IMR-90 (cell line): ENCODE data around the gene SLC4A9. TPM values are rescaled to one million over a fixed set of nuclear protein-coding genes. Genes with fewer than 3 reads are reported as not detected.

Experiments
- ATAC-seq: fragments of 200-7000 bp; cut with Tn5 transposase; 2 replicates; pipeline ENCODE4 v1.9.1; 2020; ENCODE audit warnings: low read depth, mild to moderate bottlenecking, moderate library complexity
- BruUV-seq: library from RNA; stranded (reverse); fragments of 400-500 nt; replicated peaks from 2 replicates; lab custom pipeline; 2021; lab: Mats Ljungman, UMichigan
- CTCF ChIA-PET: fragments of 300-600 bp; formaldehyde crosslinking; extraction: SDS; loops from one replicate; lab custom pipeline; 2021; ENCODE audit warnings: antibody characterized with exemption; lab: Yijun Ruan, JAX
- POLR2A ChIA-PET: fragments of 300-600 bp; sonication (Branson Sonifier 250); formaldehyde crosslinking; loops from one replicate; lab custom pipeline; 2022; ENCODE audit warnings: antibody characterized with exemption; ENCODE audit not compliant: unreplicated experiment; lab: Charles Lee
- DNase-seq: peaks from one replicate; pipeline ENCODE4 v3.0.0; 2013
- H2AFZ ChIP-seq: replicated peaks from 2 replicates; pipeline ENCODE3; 2013; ENCODE audit warnings: low read length, mild to moderate bottlenecking; ENCODE audit not compliant: poor library complexity
- H2AK5ac ChIP-seq: 2 replicates; pipeline ENCODE4 v1.6.1; 2013; ENCODE audit warnings: low read depth, low read length, inconsistent platforms
- H2AK9ac ChIP-seq: replicated peaks from 2 replicates; pipeline ENCODE3; 2013; ENCODE audit warnings: mild to moderate bottlenecking, low read depth, low read length, moderate library complexity; ENCODE audit not compliant: poor library complexity
- H2BK120ac ChIP-seq: 2 replicates; pipeline ENCODE4 v1.6.1; 2013; ENCODE audit warnings: low read depth, low read length, inconsistent platforms
- H2BK15ac ChIP-seq: 3 replicates; pipeline ENCODE4 v1.6.1; 2013; ENCODE audit warnings: low read depth, low read length, inconsistent platforms
- H2BK20ac ChIP-seq: 2 replicates; pipeline ENCODE4 v1.6.1; 2013; ENCODE audit warnings: low read depth, mild to moderate bottlenecking, inconsistent platforms, low read length, moderate library complexity
- H2BK5ac ChIP-seq: 2 replicates; pipeline ENCODE4 v1.6.1; 2013; ENCODE audit warnings: mild to moderate bottlenecking, low read depth, low read length, inconsistent platforms; ENCODE audit not compliant: poor library complexity, severe bottlenecking
- H3K14ac ChIP-seq: replicated peaks from 2 replicates; pipeline ENCODE4 v1.6.1; 2013; ENCODE audit warnings: low read depth, low read length, inconsistent platforms
- H3K18ac ChIP-seq: 2 replicates; pipeline ENCODE4 v1.6.1; 2013; ENCODE audit warnings: low read depth, low read length, control low read depth
- H3K23ac ChIP-seq: 2 replicates; pipeline ENCODE4 v1.6.1; 2013; ENCODE audit warnings: low read depth, low read length, inconsistent platforms
- H3K27ac ChIP-seq: 2 replicates; pipeline ENCODE4 v1.5.1; 2013; ENCODE audit warnings: mild to moderate bottlenecking, control low read depth, low read length; ENCODE audit not compliant: insufficient read depth
- H3K27me3 ChIP-seq: 2 replicates; pipeline ENCODE4 v1.6.1; 2013; ENCODE audit warnings: low read length; ENCODE audit not compliant: control insufficient read depth, insufficient read depth
- H3K36me3 ChIP-seq: 2 replicates; pipeline ENCODE4 v1.6.1; 2013; ENCODE audit warnings: low read length, mixed read lengths; ENCODE audit not compliant: control insufficient read depth, insufficient read depth
- H3K4ac ChIP-seq: 2 replicates; pipeline ENCODE4 v1.6.1; 2013; ENCODE audit warnings: low read depth, low read length, inconsistent platforms
- H3K4me1 ChIP-seq: 2 replicates; pipeline ENCODE4 v1.6.1; 2013; ENCODE audit warnings: low read length, mixed read lengths; ENCODE audit not compliant: control insufficient read depth, insufficient read depth
- H3K4me2 ChIP-seq: 2 replicates; pipeline ENCODE4 v1.6.1; 2013; ENCODE audit warnings: low read depth, mild to moderate bottlenecking, control low read depth, low read length, moderate library complexity
- H3K4me3 ChIP-seq: 2 replicates; pipeline ENCODE4 v1.5.1; 2013; ENCODE audit warnings: low read depth, mild to moderate bottlenecking, control low read depth, low read length, moderate library complexity; ENCODE audit not compliant: insufficient read depth
- H3K56ac ChIP-seq: 2 replicates; pipeline ENCODE4 v1.6.1; 2013; ENCODE audit warnings: low read length, inconsistent platforms; ENCODE audit not compliant: insufficient read depth; ENCODE audit errors: extremely low read depth
- H3K79me1 ChIP-seq, 2 experiments: 2 replicates each; pipeline ENCODE4 v1.6.1; 2013; ENCODE audit warnings: low read length in 2 of 2, inconsistent platforms in 1 of 2, low read depth in 1 of 2
- H3K9ac ChIP-seq: 2 replicates; pipeline ENCODE4 v1.6.1; 2013; ENCODE audit warnings: low read depth, low read length, control low read depth
- H3K9me1 ChIP-seq: 2 replicates; pipeline ENCODE4 v1.6.1; 2013; ENCODE audit warnings: low read length, inconsistent platforms; ENCODE audit not compliant: insufficient read depth
- H3K9me3 ChIP-seq: 2 replicates; pipeline ENCODE4 v1.6.1; 2013; ENCODE audit warnings: low read length; ENCODE audit not compliant: control insufficient read depth, insufficient read depth
- H4K20me1 ChIP-seq: 2 replicates; pipeline ENCODE4 v1.6.1; 2013; ENCODE audit warnings: low read length, inconsistent platforms; ENCODE audit not compliant: insufficient read depth
- H4K5ac ChIP-seq: 2 replicates; pipeline ENCODE4 v1.6.1; 2013; ENCODE audit warnings: mild to moderate bottlenecking, low read depth, low read length, control low read depth
- H4K8ac ChIP-seq, 2 experiments: 2 replicates each; pipeline ENCODE4 v1.6.1; 2013; ENCODE audit warnings: low read depth in 2 of 2, low read length in 2 of 2, control low read depth in 1 of 2, inconsistent platforms in 1 of 2
- H4K91ac ChIP-seq: 2 replicates; pipeline ENCODE4 v1.6.1; 2013; ENCODE audit warnings: low read depth, low read length, inconsistent platforms; ENCODE audit not compliant: insufficient read depth
- CEBPB ChIP-seq: IDR thresholded peaks from 2 replicates; pipeline ENCODE4 v1.6.1; 2012; ENCODE audit warnings: low read depth, low read length, improper control_type of control experiment
- CHD1 ChIP-seq: IDR thresholded peaks from 2 replicates; pipeline ENCODE4 v1.6.1; 2012; ENCODE audit warnings: low read depth, low read length, improper control_type of control experiment
- ELK1 ChIP-seq: fragments of 150-350 bp; IDR thresholded peaks from 2 replicates; pipeline ENCODE4 v1.6.1; 2016; ENCODE audit warnings: low read depth, mild to moderate bottlenecking, low read length, moderate library complexity, borderline replicate concordance
- FOS ChIP-seq: fragments of 150-350 bp; IDR thresholded peaks from 2 replicates; pipeline ENCODE4 v1.6.1; 2016; ENCODE audit warnings: low read depth, low read length
- MXI1 ChIP-seq: IDR thresholded peaks from 2 replicates; pipeline ENCODE4 v1.6.1; 2012; ENCODE audit warnings: low read depth, mild to moderate bottlenecking, low read length, moderate library complexity, borderline replicate concordance
- NFE2L2 ChIP-seq: fragments of 150-350 bp; IDR thresholded peaks from 2 replicates; pipeline ENCODE4 v1.6.1; 2016; ENCODE audit warnings: low read depth, mild to moderate bottlenecking, low read length
- POLR2A ChIP-seq: IDR thresholded peaks from 2 replicates; pipeline ENCODE4 v1.6.1; 2012; ENCODE audit warnings: mild to moderate bottlenecking, low read depth, low read length
- RCOR1 ChIP-seq: IDR thresholded peaks from 2 replicates; pipeline ENCODE4 v1.6.1; 2012; ENCODE audit warnings: mild to moderate bottlenecking, low read length, improper control_type of control experiment; ENCODE audit not compliant: insufficient replicate concordance
- RFX5 ChIP-seq: IDR thresholded peaks from 2 replicates; pipeline ENCODE4 v1.8.0; 2012; ENCODE audit warnings: low read depth, mild to moderate bottlenecking, low read length, moderate library complexity
- SMC3 ChIP-seq: fragments of 150-350 bp; IDR thresholded peaks from 2 replicates; pipeline ENCODE4 v1.6.1; 2016; ENCODE audit warnings: low read depth, mild to moderate bottlenecking, antibody characterized with exemption, low read length, moderate library complexity
- WGBS, 2 experiments: methylation state at CpG; one replicate each; pipeline versions ENCODE4 v1.1.5 to v1.1.7; 2013; ENCODE audit warnings: missing lambda C conversion rate in 2 of 2; ENCODE audit not compliant: insufficient read length in 1 of 2; ENCODE audit errors: extremely low coverage in 2 of 2; 5-methylcytosine and 5-hydroxymethylcytosine counted together
- dilution Hi-C: fragments of 300-500 bp; cut with HindIII; formaldehyde crosslinking; loops from one replicate; pipeline ENCODE4 v1.14.3; 2018; ENCODE audit warnings: low sequenced_read_pairs; ENCODE audit not compliant: unreplicated experiment
- in situ Hi-C: fragments of 300-500 bp; cut with MboI; formaldehyde crosslinking; loops from 3 replicates; pipeline ENCODE4 v1.14.3; 2019; ENCODE audit warnings: low sequenced_read_pairs, inconsistent platforms, mixed read lengths
- intact Hi-C: fragments of 100-400 bp; cut with micrococcal nuclease; formaldehyde crosslinking; loops from 2 replicates; pipeline ENCODE4 v1.10.0; 2022
- polyA plus RNA-seq, 3 experiments: library from polyadenylated mRNA; depleted of rRNA; stranded (reverse); fragments of >200 nt; gene quantifications; 2 replicates each; pipeline ENCODE4 v1.2.3, GENCODE V29; 2012; ENCODE audit warnings: low replicate concordance in 1 of 3
- total RNA-seq: library from RNA; depleted of rRNA; stranded (reverse); fragments of >200 nt; gene quantifications from 2 replicates; pipeline ENCODE4 v1.2.3, GENCODE V29; 2012
- TF ChIP-seq, protein P1 (sequence below): fragments of 150-350 bp; IDR thresholded peaks from 2 replicates; pipeline ENCODE4 v1.6.1; 2017; ENCODE audit warnings: mild to moderate bottlenecking, antibody characterized with exemption, low read length, low read depth

The SLC4A9 gene
- total and polyA plus RNA-seq, 2 of the 4 experiments (the other 2 are of a cell fraction) = not detected

DNA sequence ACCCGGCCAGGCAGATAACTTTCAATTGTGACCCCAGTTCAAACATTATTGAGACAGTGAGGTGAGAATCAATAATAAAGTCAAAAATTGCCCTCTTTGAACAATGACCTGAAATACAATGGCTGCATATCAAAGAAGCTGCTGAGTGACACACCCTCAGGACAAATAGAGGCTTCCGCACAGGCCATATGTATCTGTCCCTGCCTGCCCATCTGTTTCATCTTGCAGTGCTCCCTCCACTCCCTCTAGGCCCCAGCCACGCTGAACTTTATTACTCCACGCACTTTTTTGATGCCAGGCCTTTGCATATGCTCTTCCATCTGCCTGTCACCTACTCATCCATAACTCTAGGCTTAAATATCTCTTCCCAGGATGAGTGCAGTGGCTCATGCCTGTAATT, 41.2 kb upstream of the SLC4A9 start:
- dilution Hi-C loops = no loop called here
- 96% methylated on average over 4 of the region's 4 CpGs; no CpG with 5 or more reads in 1 of the 2 experiments for WGBS, 2 experiments
- no peak overlapping the region for H3K14ac ChIP-seq
- no peak overlapping the region for H2BK120ac ChIP-seq
- TF ChIP-seq POLR2A (no peak), CHD1 (no peak), FOS (no peak), NFE2L2 (no peak), RCOR1 (no peak), SMC3 (no peak), ELK1 (no peak), RFX5 (no peak), CEBPB (no peak), MXI1 (no peak)
- TF ChIP-seq, protein P1, sequence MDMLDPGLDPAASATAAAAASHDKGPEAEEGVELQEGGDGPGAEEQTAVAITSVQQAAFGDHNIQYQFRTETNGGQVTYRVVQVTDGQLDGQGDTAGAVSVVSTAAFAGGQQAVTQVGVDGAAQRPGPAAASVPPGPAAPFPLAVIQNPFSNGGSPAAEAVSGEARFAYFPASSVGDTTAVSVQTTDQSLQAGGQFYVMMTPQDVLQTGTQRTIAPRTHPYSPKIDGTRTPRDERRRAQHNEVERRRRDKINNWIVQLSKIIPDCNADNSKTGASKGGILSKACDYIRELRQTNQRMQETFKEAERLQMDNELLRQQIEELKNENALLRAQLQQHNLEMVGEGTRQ = no peak
- peak overlapping the region; percentile 55; the same call in 1 of the 3 replicates for H2BK15ac ChIP-seq
- H2AK9ac ChIP-seq = no peak overlapping the region
- no peak overlapping the region for H3K9ac ChIP-seq
- peak overlapping the region; percentile 76 for H2AK5ac ChIP-seq
- no peak overlapping the region for H2AFZ ChIP-seq
- H2BK20ac ChIP-seq = peak overlapping the region; percentile 0; the same call in 1 of the 2 replicates
- no peak overlapping the region for H3K23ac ChIP-seq
- H3K4ac ChIP-seq = no peak overlapping the region
- H3K56ac ChIP-seq = no peak overlapping the region
- no peak overlapping the region for H3K18ac ChIP-seq
- no peak for ATAC-seq
- peaks cover 13% of the 10 kb centered on the region for H3K9me1 ChIP-seq
- no peak overlapping the region for H4K8ac ChIP-seq
- POLR2A ChIA-PET = no interaction called here
- H3K4me1 ChIP-seq = peaks cover 14% of the 10 kb centered on the region
- H3K4me2 ChIP-seq = no peak overlapping the region
- H3K27ac ChIP-seq = no peak overlapping the region
- no peak overlapping the region for H4K5ac ChIP-seq
- no peaks in the 10 kb centered on the region for H3K9me3 ChIP-seq
- H4K91ac ChIP-seq = no peak overlapping the region
- no peaks in the 10 kb centered on the region for H3K36me3 ChIP-seq
- BruUV-seq = no TSS peak
- intact Hi-C loops = no loop called here
- no peak for DNase-seq
- no peaks in the 10 kb centered on the region for H3K27me3 ChIP-seq
- in situ Hi-C loops = no loop called here
- H3K4me3 ChIP-seq = no peak overlapping the region
- H3K79me1 ChIP-seq = no peaks in the 10 kb centered on the region
- no peak overlapping the region for H2BK5ac ChIP-seq
- H4K20me1 ChIP-seq = no peaks in the 10 kb centered on the region
- CTCF ChIA-PET = no interaction called here
